Measurements from ENCODE around the gene ACAD10. TPM values are rescaled to one million over a fixed set of nuclear protein-coding genes. Genes with fewer than 3 reads are reported as not detected.

Gene ACAD10
- total RNA-seq, 3 donors from 2014 or later: 17.9 to 24.1 (median 18.7) TPM

DNA sequence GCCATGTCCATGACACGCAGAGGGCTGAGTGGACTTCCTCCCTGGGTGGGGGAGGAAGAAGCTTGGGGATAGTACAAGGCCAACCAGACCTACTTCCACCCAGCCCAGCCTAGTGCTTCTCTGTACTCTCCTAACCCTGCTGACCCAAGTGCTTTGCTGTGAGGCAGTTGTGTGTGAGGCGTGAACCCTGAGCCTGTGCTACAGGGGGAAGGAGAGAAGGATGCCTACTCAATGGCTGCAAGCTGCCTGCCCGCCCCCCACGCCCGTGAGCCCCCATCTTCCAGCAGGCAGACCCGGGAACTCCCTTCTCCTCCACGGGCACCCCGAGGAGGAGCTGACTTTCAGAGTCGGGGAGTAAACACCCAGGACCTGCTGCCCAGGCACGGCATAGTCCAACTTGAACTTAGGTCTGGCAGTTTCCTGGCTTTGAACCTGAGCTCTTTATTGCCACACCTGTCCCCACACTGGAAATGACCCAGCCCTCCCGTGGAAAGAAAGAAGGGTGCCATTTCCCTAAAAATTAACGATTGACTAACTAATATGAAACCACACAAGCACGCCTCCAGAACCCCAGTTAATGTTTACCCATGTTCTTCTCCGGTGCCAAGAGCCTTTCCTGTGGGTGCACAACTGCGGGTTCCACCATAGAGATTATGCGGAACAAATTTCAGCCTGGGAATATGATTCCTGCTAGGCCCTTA lies 91.6 kb downstream of the ACAD10 start:
- TF ChIP-seq, protein P1, sequence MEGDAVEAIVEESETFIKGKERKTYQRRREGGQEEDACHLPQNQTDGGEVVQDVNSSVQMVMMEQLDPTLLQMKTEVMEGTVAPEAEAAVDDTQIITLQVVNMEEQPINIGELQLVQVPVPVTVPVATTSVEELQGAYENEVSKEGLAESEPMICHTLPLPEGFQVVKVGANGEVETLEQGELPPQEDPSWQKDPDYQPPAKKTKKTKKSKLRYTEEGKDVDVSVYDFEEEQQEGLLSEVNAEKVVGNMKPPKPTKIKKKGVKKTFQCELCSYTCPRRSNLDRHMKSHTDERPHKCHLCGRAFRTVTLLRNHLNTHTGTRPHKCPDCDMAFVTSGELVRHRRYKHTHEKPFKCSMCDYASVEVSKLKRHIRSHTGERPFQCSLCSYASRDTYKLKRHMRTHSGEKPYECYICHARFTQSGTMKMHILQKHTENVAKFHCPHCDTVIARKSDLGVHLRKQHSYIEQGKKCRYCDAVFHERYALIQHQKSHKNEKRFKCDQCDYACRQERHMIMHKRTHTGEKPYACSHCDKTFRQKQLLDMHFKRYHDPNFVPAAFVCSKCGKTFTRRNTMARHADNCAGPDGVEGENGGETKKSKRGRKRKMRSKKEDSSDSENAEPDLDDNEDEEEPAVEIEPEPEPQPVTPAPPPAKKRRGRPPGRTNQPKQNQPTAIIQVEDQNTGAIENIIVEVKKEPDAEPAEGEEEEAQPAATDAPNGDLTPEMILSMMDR (IDR thresholded peaks at IDR 0.05): no peak
- TF ChIP-seq POLR2A (IDR thresholded peaks at IDR 0.05) (no peak), POLR2AphosphoS5 (IDR thresholded peaks at IDR 0.05) (no peak)
- peak overlapping the region; percentile 36 to 70 for H3K27ac ChIP-seq
- DNase-seq (ENCODE audit: low spot score in 2 of 2): no peak
- no peaks in the 10 kb centered on the region for H3K27me3 ChIP-seq
- H3K4me3 ChIP-seq: no peak overlapping the region
- H3K36me3 ChIP-seq: no peaks in the 10 kb centered on the region
- H3K4me1 ChIP-seq: peaks cover 3 to 32% of the 10 kb centered on the region in 2 donors
- intact Hi-C loops (cut with DNase I; ENCODE audit: low total_unique reads): no loop called here
- H3K9me3 ChIP-seq: no peaks in the 10 kb centered on the region

DNA sequence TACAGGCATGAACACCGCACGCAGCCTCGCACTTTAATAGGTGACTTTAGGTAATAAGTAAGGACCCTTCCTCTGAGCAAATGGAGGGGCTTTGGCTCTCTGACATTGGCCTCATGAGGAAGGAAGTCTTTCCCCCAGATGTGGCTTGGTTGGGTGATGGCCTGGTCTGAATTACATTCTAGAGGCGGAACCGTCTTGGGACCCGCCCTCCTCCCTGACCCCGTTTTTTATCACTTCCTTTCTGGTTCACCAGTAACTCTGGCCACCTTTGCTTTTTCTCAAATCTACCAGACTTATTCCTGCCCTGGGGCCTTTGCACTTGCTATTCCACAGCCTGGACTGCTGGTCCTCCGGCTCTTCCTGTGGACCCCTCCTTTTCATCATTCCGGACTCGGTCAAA lies 94.3 kb downstream of the ACAD10 start:
- no peaks in the 10 kb centered on the region for H3K27me3 ChIP-seq
- H3K27ac ChIP-seq: no peak overlapping the region
- H3K4me3 ChIP-seq: no peak overlapping the region
- no peak for DNase-seq (ENCODE audit: low spot score in 2 of 2)
- H3K4me1 ChIP-seq: peaks cover 0 to 12% of the 10 kb centered on the region in 2 donors
- TF ChIP-seq, protein P1 (IDR thresholded peaks at IDR 0.05): no peak
- TF ChIP-seq POLR2AphosphoS5 (IDR thresholded peaks at IDR 0.05) (no peak), POLR2A (IDR thresholded peaks at IDR 0.05) (no peak)
- intact Hi-C loops (cut with DNase I; ENCODE audit: low total_unique reads): no loop called here
- no peaks in the 10 kb centered on the region for H3K36me3 ChIP-seq
- H3K9me3 ChIP-seq: no peaks in the 10 kb centered on the region

DNA sequence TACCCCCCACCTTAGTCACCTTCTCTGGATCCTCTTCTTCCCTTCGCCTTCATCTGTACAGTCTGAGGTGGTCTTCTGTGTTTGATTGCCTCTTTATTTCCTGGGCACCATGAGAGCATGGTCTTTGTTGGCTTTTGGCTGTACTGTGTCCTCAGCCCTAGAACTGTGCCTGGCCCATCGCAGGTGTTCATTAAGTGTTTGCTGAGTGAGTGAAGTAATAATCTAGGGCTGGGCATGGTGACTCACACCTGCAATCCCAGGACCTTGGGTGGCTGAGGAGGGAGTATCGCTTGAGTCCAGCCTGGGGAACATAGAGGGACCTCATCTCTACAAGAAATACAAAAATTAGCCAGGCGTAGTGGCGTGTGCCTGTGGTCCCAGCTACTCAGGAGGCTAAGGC lies 94.8 kb downstream of the ACAD10 start:
- TF ChIP-seq POLR2A (IDR thresholded peaks at IDR 0.05): no peak
- TF ChIP-seq POLR2AphosphoS5 (IDR thresholded peaks at IDR 0.05): no peak
- TF ChIP-seq, protein P1 (IDR thresholded peaks at IDR 0.05): no peak
- peaks cover 0 to 7% of the 10 kb centered on the region in 2 donors for H3K4me1 ChIP-seq
- H3K27me3 ChIP-seq: no peaks in the 10 kb centered on the region
- DNase-seq (ENCODE audit: low spot score in 2 of 2): no peak
- no peaks in the 10 kb centered on the region for H3K9me3 ChIP-seq
- no peak overlapping the region for H3K4me3 ChIP-seq
- H3K36me3 ChIP-seq: no peaks in the 10 kb centered on the region
- no peak overlapping the region for H3K27ac ChIP-seq
- intact Hi-C loops (cut with DNase I; ENCODE audit: low total_unique reads): no loop called here

DNA sequence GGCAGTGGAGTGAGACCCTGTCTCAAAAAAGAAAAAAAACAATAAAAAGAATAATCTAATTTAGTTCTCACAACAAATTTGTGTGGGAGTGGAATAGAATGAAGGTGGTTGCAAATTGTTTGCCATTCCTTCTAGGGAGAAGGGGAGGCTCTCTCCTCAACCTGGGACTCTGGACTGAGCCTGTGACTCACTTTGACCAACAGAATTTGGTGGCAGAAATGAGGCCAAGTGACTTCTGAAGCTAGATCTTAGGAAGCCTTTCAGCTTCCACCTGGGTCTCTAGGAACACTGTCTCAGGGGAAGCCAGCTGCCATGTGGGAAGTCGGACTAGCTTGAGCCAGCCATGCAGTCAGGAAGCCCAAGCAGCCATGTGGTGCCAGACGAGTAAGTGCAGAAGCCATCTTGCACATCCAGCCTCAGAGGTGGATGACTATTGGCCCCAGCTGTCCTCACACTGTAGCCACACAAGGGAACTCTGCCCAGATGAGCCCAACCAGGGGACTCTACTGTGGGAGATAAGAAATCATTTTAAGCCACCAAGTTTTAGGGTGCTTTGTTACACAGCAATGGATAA lies 95.3 kb downstream of the ACAD10 start:
- H3K4me1 ChIP-seq: peaks cover 0 to 2% of the 10 kb centered on the region in 2 donors
- no peaks in the 10 kb centered on the region for H3K36me3 ChIP-seq
- H3K4me3 ChIP-seq: no peak overlapping the region
- no peak overlapping the region for H3K27ac ChIP-seq
- no peaks in the 10 kb centered on the region for H3K27me3 ChIP-seq
- DNase-seq (ENCODE audit: low spot score in 2 of 2): no peak
- intact Hi-C loops (cut with DNase I; ENCODE audit: low total_unique reads): no loop called here
- no peaks in the 10 kb centered on the region for H3K9me3 ChIP-seq
- TF ChIP-seq, protein P1 (IDR thresholded peaks at IDR 0.05): no peak
- no peak for TF ChIP-seq POLR2A (IDR thresholded peaks at IDR 0.05)
- TF ChIP-seq POLR2AphosphoS5 (IDR thresholded peaks at IDR 0.05): no peak

DNA sequence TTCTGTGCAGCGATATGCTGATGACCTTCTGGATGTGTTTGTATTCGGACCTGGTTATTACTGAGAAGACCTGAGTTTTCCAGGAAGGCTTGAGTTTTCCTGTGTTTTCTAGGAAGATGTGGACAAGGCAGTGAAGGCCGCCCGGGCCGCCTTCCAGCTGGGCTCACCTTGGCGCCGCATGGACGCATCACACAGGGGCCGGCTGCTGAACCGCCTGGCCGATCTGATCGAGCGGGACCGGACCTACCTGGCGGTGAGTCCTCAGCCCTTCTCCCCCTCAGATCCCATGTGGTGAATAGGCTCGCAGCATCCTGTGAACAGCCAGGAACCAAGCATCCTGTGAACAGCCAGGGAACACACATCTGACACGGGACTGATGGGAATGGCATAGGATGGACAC lies 97.2 kb downstream of the ACAD10 start:
- Histone ChIP-seq H3K4me3 (no peak overlapping the region), H3K36me3 (no peaks in the 10 kb centered on the region), H3K27ac (no peak overlapping the region), H3K4me1 (no peaks in the 10 kb centered on the region), H3K27me3 (no peaks in the 10 kb centered on the region), H3K9me3 (no peaks in the 10 kb centered on the region)
- intact Hi-C loops (cut with DNase I; ENCODE audit: low total_unique reads): no loop called here
- no peak for DNase-seq (ENCODE audit: low spot score in 2 of 2)
- TF ChIP-seq, protein P1 (IDR thresholded peaks at IDR 0.05): no peak
- no peak for TF ChIP-seq POLR2A (IDR thresholded peaks at IDR 0.05)
- TF ChIP-seq POLR2AphosphoS5 (IDR thresholded peaks at IDR 0.05): no peak
